GM19240 (cell line): ENCODE data around the gene HTRA3.

ENCODE experiments used
- DNase-seq: peaks from one replicate; pipeline ENCODE4 v3.0.0; 2011; ENCODE audit warnings: low spot score; ENCODE audit not compliant: insufficient read length

The HTRA3 gene

GRCh38 chr4:8269535-8270417, at the start of gene HTRA3:
Gene HTRA3 (plus strand): TSS chr4:8269754. CDS start chr4:8269969, 215 bp downstream.
- DNase-seq, result no peak

GRCh38 chr4:8220661-8221450, 48.7 kb upstream of the HTRA3 start:
- DNase-seq, result no peak

- no peak for DNase-seq
Measured at GRCh38 chr4:8221476-8221875, 48.1 kb upstream of the HTRA3 start.

- DNase-seq, result no peak
Measured at GRCh38 chr4:8221985-8222384, 47.6 kb upstream of the HTRA3 start.

GRCh38 chr4:8222609-8223388, 46.8 kb upstream of the HTRA3 start:
- DNase-seq, result no peak

- no peak for DNase-seq
Measured at GRCh38 chr4:8224267-8224974, 45.1 kb upstream of the HTRA3 start.

- no peak for DNase-seq
Measured at GRCh38 chr4:8224975-8225625, 44.5 kb upstream of the HTRA3 start.

GRCh38 chr4:8225706-8226443, 43.7 kb upstream of the HTRA3 start:
- no peak for DNase-seq

GRCh38 chr4:8227201-8227770, 42.3 kb upstream of the HTRA3 start:
- no peak for DNase-seq

GRCh38 chr4:8227771-8228318, 41.7 kb upstream of the HTRA3 start:
- no peak for DNase-seq

GRCh38 chr4:8228319-8229250, 41.0 kb upstream of the HTRA3 start:
- DNase-seq, result no peak

- DNase-seq, result no peak
Measured at GRCh38 chr4:8229331-8229975, 40.1 kb upstream of the HTRA3 start.

GRCh38 chr4:8230033-8230432, 39.5 kb upstream of the HTRA3 start:
- no peak for DNase-seq

GRCh38 chr4:8230891-8231290, 38.7 kb upstream of the HTRA3 start:
- DNase-seq, result no peak

- DNase-seq, result no peak
Measured at GRCh38 chr4:8231551-8232049, 38.0 kb upstream of the HTRA3 start.

GRCh38 chr4:8232748-8233147, 36.8 kb upstream of the HTRA3 start:
- no peak for DNase-seq
